ENCODE measurements around the gene CDH13.

The CDH13 gene

GRCh38 chr16:82888591-82889001 is 261.8 kb downstream of the CDH13 start:
- no peak for TF ChIP-seq CTCF (IDR thresholded peaks at IDR 0.05; ENCODE audit: low read length, missing control alignments)
- peak; percentile 67 for DNase-seq (ENCODE audit: low read depth)
- H3K4me3 ChIP-seq (replicated peaks; ENCODE audit: low read depth, low read length): no peak overlapping the region

- no peak for DNase-seq (ENCODE audit: low read depth)
- no peak for TF ChIP-seq CTCF (IDR thresholded peaks at IDR 0.05; ENCODE audit: low read length, missing control alignments)
- H3K4me3 ChIP-seq (replicated peaks; ENCODE audit: low read depth, low read length): no peak overlapping the region
These were observed 264.7 kb downstream of the CDH13 start for GRCh38 chr16:82891424-82891823.

- no peak overlapping the region for H3K4me3 ChIP-seq (replicated peaks; ENCODE audit: low read depth, low read length)
- no peak for TF ChIP-seq CTCF (IDR thresholded peaks at IDR 0.05; ENCODE audit: low read length, missing control alignments)
- no peak for DNase-seq (ENCODE audit: low read depth)
These were observed 265.1 kb downstream of the CDH13 start for GRCh38 chr16:82891918-82892317.

GRCh38 chr16:82892324-82892723 is 265.6 kb downstream of the CDH13 start:
- DNase-seq (ENCODE audit: low read depth): peak; percentile 16
- no peak for TF ChIP-seq CTCF (IDR thresholded peaks at IDR 0.05; ENCODE audit: low read length, missing control alignments)
- H3K4me3 ChIP-seq (replicated peaks; ENCODE audit: low read depth, low read length): no peak overlapping the region

GRCh38 chr16:82895843-82896242 is 269.1 kb downstream of the CDH13 start:
- H3K4me3 ChIP-seq (replicated peaks; ENCODE audit: low read depth, low read length): no peak overlapping the region
- no peak for DNase-seq (ENCODE audit: low read depth)
- no peak for TF ChIP-seq CTCF (IDR thresholded peaks at IDR 0.05; ENCODE audit: low read length, missing control alignments)

- H3K4me3 ChIP-seq (replicated peaks; ENCODE audit: low read depth, low read length): no peak overlapping the region
- no peak for DNase-seq (ENCODE audit: low read depth)
- no peak for TF ChIP-seq CTCF (IDR thresholded peaks at IDR 0.05; ENCODE audit: low read length, missing control alignments)
These were observed 272.2 kb downstream of the CDH13 start for GRCh38 chr16:82899006-82899405.

- no peak for DNase-seq (ENCODE audit: low read depth)
- H3K4me3 ChIP-seq (replicated peaks; ENCODE audit: low read depth, low read length): no peak overlapping the region
- no peak for TF ChIP-seq CTCF (IDR thresholded peaks at IDR 0.05; ENCODE audit: low read length, missing control alignments)
These were observed 273.1 kb downstream of the CDH13 start for GRCh38 chr16:82899731-82900450.

Data from fibroblast of pulmonary artery (primary cell).